Lower lobe of right lung (tissue), 2 donors: ENCODE data around the gene FLT3LG. TPM values are rescaled to one million over a fixed set of nuclear protein-coding genes. Genes with fewer than 3 reads are reported as not detected.

ENCODE experiments used
- ATAC-seq, 2 donors: fragments of 200-7000 bp; cut with Tn5 transposase; one replicate each; pipeline ENCODE4 v1.9.1; 2020 to 2022; ENCODE audit warnings: mild to moderate bottlenecking in 2 of 2, moderate library complexity in 2 of 2
- DNase-seq: peaks from one replicate; pipeline ENCODE4 v3.0.0-alpha.2; 2020
- H3K27ac ChIP-seq: fragments of 200-600 bp; one replicate; pipeline ENCODE4 v1.8.0; 2022
- H3K27me3 ChIP-seq: fragments of 200-600 bp; one replicate; pipeline ENCODE4 v1.8.0; 2022; ENCODE audit warnings: low read depth
- H3K36me3 ChIP-seq: fragments of 200-600 bp; one replicate; pipeline ENCODE4 v1.8.0; 2022; ENCODE audit warnings: mild to moderate bottlenecking
- H3K4me1 ChIP-seq: fragments of 200-600 bp; one replicate; pipeline ENCODE4 v1.8.0; 2022
- H3K4me3 ChIP-seq: fragments of 200-600 bp; one replicate; pipeline ENCODE4 v1.8.0; 2022; ENCODE audit warnings: mild to moderate bottlenecking
- H3K9me3 ChIP-seq: fragments of 200-600 bp; one replicate; pipeline ENCODE4 v1.8.0; 2022
- CTCF ChIP-seq: fragments of 200-600 bp; IDR thresholded peaks from one replicate; pipeline ENCODE4 v1.8.0; 2022; ENCODE audit warnings: antibody characterized with exemption, mild to moderate bottlenecking
- intact Hi-C: fragments of 100-400 bp; cut with DNase I; formaldehyde crosslinking; loops from one replicate; pipeline ENCODE4 v1.11.0; 2022
- total RNA-seq: library from RNA; stranded (reverse); fragmentation: NEBNext Ultra II Directional; extraction: Animal tissue kit (Norgen Biotek cat#: 25700); gene quantifications from one replicate; pipeline ENCODE4 v1.2.1, GENCODE V29; 2021
- donor health status: DM: no; HTN: yes; CAD: no; lungs with severe emphysema.

Gene FLT3LG
- total RNA-seq, 1 donor from 2014 or later, result 12.8 TPM

DNA sequence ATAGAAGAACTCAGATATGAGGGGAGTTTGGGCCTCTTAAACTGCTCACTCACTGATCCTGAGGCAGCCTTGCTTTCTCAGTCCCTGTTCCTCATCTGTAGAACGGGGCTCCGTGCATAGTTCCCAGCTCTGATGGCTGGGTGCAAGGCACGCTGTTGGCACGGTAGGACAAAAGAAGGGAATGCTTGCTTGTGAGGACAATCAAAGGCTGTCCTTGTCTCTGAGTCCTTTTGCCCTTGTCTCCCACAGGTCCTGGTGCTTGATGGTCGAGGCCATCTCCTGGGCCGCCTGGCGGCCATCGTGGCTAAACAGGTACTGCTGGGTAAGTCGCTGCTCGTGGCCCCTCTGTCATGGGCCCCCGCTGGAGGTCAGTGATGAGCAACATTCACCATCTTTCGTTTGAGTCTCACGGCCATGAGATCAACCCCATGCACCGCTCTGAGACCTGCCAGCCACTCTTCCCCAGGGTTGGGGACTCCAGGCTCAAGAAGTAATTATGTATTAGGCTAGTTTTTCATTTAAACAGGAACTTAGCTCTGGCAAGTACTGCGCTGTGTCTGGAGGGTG is 15.7 kb downstream of the FLT3LG start:
- H3K4me1 ChIP-seq, result peaks cover 30% of the 10 kb centered on the region
- no peak for TF ChIP-seq CTCF
- peak overlapping the region; percentile 94 for H3K27ac ChIP-seq
- no peaks in the 10 kb centered on the region for H3K9me3 ChIP-seq
- H3K27me3 ChIP-seq, result no peaks in the 10 kb centered on the region
- peak overlapping the region; percentile 99 for H3K4me3 ChIP-seq
- ATAC-seq (no peak), DNase-seq (no peak)
- intact Hi-C loops, result no loop called here
- H3K36me3 ChIP-seq, result peaks cover 51% of the 10 kb centered on the region

DNA sequence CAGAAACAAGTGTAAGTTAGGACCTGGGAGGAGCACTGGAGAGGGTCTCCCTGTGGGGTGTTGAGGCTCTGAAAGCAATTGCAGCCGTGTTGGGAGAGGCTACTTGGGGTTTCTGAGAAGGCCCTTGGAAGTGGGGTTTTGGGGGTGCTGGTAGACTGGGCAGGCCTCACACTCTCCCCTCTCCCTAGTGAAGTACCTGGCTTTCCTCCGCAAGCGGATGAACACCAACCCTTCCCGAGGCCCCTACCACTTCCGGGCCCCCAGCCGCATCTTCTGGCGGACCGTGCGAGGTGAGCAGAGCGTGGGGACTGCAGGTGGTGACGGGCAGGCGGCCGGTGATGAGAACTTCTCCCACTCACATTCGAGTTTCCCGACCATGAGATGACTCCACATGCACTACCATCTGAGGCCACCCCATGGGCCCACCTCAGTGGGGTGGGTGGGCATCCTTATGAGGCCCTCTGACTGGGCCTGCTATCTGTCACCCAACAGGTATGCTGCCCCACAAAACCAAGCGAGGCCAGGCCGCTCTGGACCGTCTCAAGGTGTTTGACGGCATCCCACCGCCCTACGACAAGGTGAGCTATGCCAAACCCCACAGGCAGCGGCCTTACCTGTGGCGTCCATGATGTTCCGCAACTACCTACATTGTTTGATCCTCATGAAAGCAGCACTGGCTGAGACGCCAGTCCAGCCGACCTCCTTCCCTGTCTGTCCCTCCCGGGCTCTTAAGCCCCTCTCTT is 16.4 kb downstream of the FLT3LG start:
- no peaks in the 10 kb centered on the region for H3K27me3 ChIP-seq
- TF ChIP-seq CTCF, result no peak
- no peak for DNase-seq
- ATAC-seq, result no peak
- H3K4me3 ChIP-seq, result peak overlapping the region; percentile 99
- peaks cover 51% of the 10 kb centered on the region for H3K36me3 ChIP-seq
- no peak overlapping the region for H3K27ac ChIP-seq
- intact Hi-C loops, result no loop called here
- no peaks in the 10 kb centered on the region for H3K9me3 ChIP-seq
- H3K4me1 ChIP-seq, result peaks cover 36% of the 10 kb centered on the region

DNA sequence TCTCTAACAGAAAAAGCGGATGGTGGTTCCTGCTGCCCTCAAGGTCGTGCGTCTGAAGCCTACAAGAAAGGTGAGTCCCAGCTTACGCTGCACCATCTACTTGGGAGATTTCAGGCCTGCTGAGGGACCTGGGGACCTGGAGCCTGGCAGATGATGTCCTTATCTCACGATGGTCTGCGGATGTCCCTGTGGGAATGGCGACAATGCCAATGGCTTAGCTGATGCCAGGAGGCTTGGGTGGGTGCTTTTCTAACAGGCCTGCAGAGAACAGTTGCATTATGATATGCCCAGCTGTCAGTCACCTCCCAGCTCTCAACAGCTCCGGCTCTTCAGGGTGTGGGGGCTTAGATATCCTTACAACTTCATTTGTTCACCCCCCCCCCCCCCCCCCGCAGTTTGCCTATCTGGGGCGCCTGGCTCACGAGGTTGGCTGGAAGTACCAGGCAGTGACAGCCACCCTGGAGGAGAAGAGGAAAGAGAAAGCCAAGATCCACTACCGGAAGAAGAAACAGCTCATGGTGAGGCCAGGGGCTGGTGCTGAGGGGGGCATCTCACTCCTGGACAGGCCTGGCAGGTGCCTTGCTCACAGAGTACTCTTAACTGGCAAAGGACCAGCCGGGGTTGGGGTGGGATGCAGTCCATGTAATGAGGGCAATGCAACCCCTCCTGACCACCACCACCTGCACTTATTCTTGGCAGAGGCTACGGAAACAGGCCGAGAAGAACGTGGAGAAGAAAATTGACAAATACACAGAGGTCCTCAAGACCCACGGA is 17.2 kb downstream of the FLT3LG start:
- peaks cover 38% of the 10 kb centered on the region for H3K4me1 ChIP-seq
- peaks cover 46% of the 10 kb centered on the region for H3K36me3 ChIP-seq
- ATAC-seq (no peak), DNase-seq (no peak)
- no peaks in the 10 kb centered on the region for H3K27me3 ChIP-seq
- H3K9me3 ChIP-seq, result no peaks in the 10 kb centered on the region
- TF ChIP-seq CTCF, result no peak
- no peak overlapping the region for H3K4me3 ChIP-seq
- H3K27ac ChIP-seq, result no peak overlapping the region
- intact Hi-C loops, result no loop called here

DNA sequence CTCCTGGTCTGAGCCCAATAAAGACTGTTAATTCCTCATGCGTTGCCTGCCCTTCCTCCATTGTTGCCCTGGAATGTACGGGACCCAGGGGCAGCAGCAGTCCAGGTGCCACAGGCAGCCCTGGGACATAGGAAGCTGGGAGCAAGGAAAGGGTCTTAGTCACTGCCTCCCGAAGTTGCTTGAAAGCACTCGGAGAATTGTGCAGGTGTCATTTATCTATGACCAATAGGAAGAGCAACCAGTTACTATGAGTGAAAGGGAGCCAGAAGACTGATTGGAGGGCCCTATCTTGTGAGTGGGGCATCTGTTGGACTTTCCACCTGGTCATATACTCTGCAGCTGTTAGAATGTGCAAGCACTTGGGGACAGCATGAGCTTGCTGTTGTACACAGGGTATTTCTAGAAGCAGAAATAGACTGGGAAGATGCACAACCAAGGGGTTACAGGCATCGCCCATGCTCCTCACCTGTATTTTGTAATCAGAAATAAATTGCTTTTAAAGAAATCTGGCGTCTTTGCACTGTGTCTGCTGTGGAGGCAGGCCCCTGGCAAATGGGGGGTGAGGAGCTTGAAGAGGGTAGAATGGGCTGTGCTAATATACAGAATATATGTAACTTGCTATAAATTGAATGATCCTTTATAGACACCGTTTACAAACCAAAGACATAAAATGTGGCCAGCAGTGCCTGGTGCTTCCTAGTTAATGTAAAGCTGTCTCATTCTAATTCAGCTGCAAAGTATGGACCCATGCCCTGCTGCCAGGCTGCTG is 18.0 kb downstream of the FLT3LG start:
- peaks cover 46% of the 10 kb centered on the region for H3K36me3 ChIP-seq
- DNase-seq, result no peak
- H3K27me3 ChIP-seq, result no peaks in the 10 kb centered on the region
- intact Hi-C loops, result no loop called here
- no peak for TF ChIP-seq CTCF
- H3K27ac ChIP-seq, result no peak overlapping the region
- no peaks in the 10 kb centered on the region for H3K9me3 ChIP-seq
- no peak overlapping the region for H3K4me3 ChIP-seq
- no peak for ATAC-seq
- H3K4me1 ChIP-seq, result peaks cover 40% of the 10 kb centered on the region
